ENCODE measurements around the gene PTCRA. TPM values are rescaled to one million over a fixed set of nuclear protein-coding genes. Genes with fewer than 3 reads are reported as not detected.

The PTCRA gene
- total RNA-seq: not detected in 2 replicates

- H3K4me1 Mint-ChIP-seq: peaks cover 8% of the 10 kb centered on the region
- ATAC-seq (ENCODE audit: low read depth) (peak; percentile 50), DNase-seq (no peak)
- POLR2A ChIA-PET: interaction anchor here (0.7 to 3.1 kb wide), 3 partner anchors 9 to 48 kb away, joined by 3 to 20 read pairs (median 5); partner anchors contain the start of gene CNPY3
- H3K27me3 Mint-ChIP-seq: no peaks in the 10 kb centered on the region
- TF ChIP-seq CTCF (IDR thresholded peaks at IDR 0.05): no peak
- CTCF ChIA-PET: no interaction called here
- intact Hi-C loops (cut with micrococcal nuclease): no loop called here
- H3K9me3 Mint-ChIP-seq: no peaks in the 10 kb centered on the region
- H3K27ac Mint-ChIP-seq: no peak within 1 kb of the TSS
- H3K36me3 Mint-ChIP-seq (ENCODE audit: low read depth): no peaks in the 10 kb centered on the region
- no peak within 1 kb of the TSS for H3K4me3 Mint-ChIP-seq
Observed at GRCh38 chr6:42915732-42916131, at the start of gene PTCRA. Gene PTCRA (plus strand): TSS chr6:42916053. CDS start chr6:42916070, 17 bp downstream.

GRCh38 chr6:42870145-42870936, 45.5 kb upstream of the PTCRA start:
- peaks cover 27% of the 10 kb centered on the region for H3K36me3 Mint-ChIP-seq (ENCODE audit: low read depth)
- no peak overlapping the region for H3K27ac Mint-ChIP-seq
- peaks cover 3% of the 10 kb centered on the region for H3K4me1 Mint-ChIP-seq
- ChIA-PET POLR2A (no interaction called here), CTCF (no interaction called here)
- H3K9me3 Mint-ChIP-seq: no peaks in the 10 kb centered on the region
- H3K27me3 Mint-ChIP-seq: no peaks in the 10 kb centered on the region
- DNase-seq (no peak), ATAC-seq (ENCODE audit: low read depth) (no peak)
- no peak for TF ChIP-seq CTCF (IDR thresholded peaks at IDR 0.05)
- H3K4me3 Mint-ChIP-seq: no peak overlapping the region
- intact Hi-C loops (cut with micrococcal nuclease): no loop called here

- H3K4me3 Mint-ChIP-seq: no peak overlapping the region
- ChIA-PET POLR2A (interaction anchor here (0.6 to 1.5 kb wide), 4 partner anchors 8 to 248 kb away, joined by 3 to 10 read pairs (median 6); partner anchors contain the start of gene BICRAL), CTCF (no interaction called here)
- H3K27ac Mint-ChIP-seq: no peak overlapping the region
- no peaks in the 10 kb centered on the region for H3K27me3 Mint-ChIP-seq
- peaks cover 3% of the 10 kb centered on the region for H3K4me1 Mint-ChIP-seq
- no peaks in the 10 kb centered on the region for H3K9me3 Mint-ChIP-seq
- ATAC-seq (ENCODE audit: low read depth) (no peak), DNase-seq (no peak)
- intact Hi-C loops (cut with micrococcal nuclease): no loop called here
- no peak for TF ChIP-seq CTCF (IDR thresholded peaks at IDR 0.05)
- H3K36me3 Mint-ChIP-seq (ENCODE audit: low read depth): peaks cover 16% of the 10 kb centered on the region
Observed at GRCh38 chr6:42871711-42872110, 44.1 kb upstream of the PTCRA start.

- CTCF ChIA-PET: interaction anchor here (1.0 to 1.4 kb wide), 2 partner anchors 23 to 211 kb away, joined by 4 read pairs; no protein-coding TSS in a partner anchor
- Mint-ChIP-seq H3K27me3 (no peaks in the 10 kb centered on the region), H3K27ac (no peak overlapping the region), H3K4me1 (peaks cover 3% of the 10 kb centered on the region), H3K9me3 (no peaks in the 10 kb centered on the region), H3K4me3 (no peak overlapping the region), H3K36me3 (ENCODE audit: low read depth) (peaks cover 5% of the 10 kb centered on the region)
- no peak for TF ChIP-seq CTCF (IDR thresholded peaks at IDR 0.05)
- intact Hi-C loops (cut with micrococcal nuclease): no loop called here
- DNase-seq (no peak), ATAC-seq (ENCODE audit: low read depth) (no peak)
- POLR2A ChIA-PET: interaction anchor here (0.6 to 2.1 kb wide), 2 partner anchors 125 to 127 kb away, joined by 10 to 12 read pairs; partner anchors contain the start of gene TBCC
Observed at GRCh38 chr6:42873313-42873712, 42.5 kb upstream of the PTCRA start.

- peaks cover 25% of the 10 kb centered on the region for H3K36me3 Mint-ChIP-seq (ENCODE audit: low read depth)
- no peak overlapping the region for H3K4me3 Mint-ChIP-seq
- ChIA-PET POLR2A (interaction anchor here (0.7 to 3.8 kb wide), 3 partner anchors 13 to 151 kb away, joined by 3 to 85 read pairs (median 17); partner anchors contain the start of gene TBCC), CTCF (interaction anchor here (6.0 kb wide), 1 partner anchor 215 kb away, joined by 51 read pairs; no protein-coding TSS in a partner anchor)
- H3K27ac Mint-ChIP-seq: peak overlapping the region; percentile 24
- peaks cover 22% of the 10 kb centered on the region for H3K4me1 Mint-ChIP-seq
- intact Hi-C loops (cut with micrococcal nuclease): loop anchor here (1.0 to 2.0 kb wide), 2 partner anchors 216 to 313 kb away; partner anchors contain the start of gene UBR2
- DNase-seq (no peak), ATAC-seq (ENCODE audit: low read depth) (no peak)
- no peaks in the 10 kb centered on the region for H3K9me3 Mint-ChIP-seq
- no peaks in the 10 kb centered on the region for H3K27me3 Mint-ChIP-seq
- TF ChIP-seq CTCF (IDR thresholded peaks at IDR 0.05): no peak
Observed at GRCh38 chr6:42877695-42878094, 38.2 kb upstream of the PTCRA start.

Measured in activated B cell treated with CpG ODN at 0.5 μM for 24 hours (primary cell).